ENCODE results near the gene CCDC78.
A peak's percentile ranks its signal among the peaks of the same experiment; 100 is the strongest.

Gene CCDC78

GRCh38 chr16:684961-685696 is 41.1 kb downstream of the CCDC78 start:
- no peak overlapping the region for H3K4me3 ChIP-seq (ENCODE audit: low read length)
- TF ChIP-seq ZNF274 (IDR thresholded peaks at IDR 0.05; ENCODE audit: low read depth, low read length): no peak

- peak within 1 kb of the TSS; percentile 68 for H3K4me3 ChIP-seq (ENCODE audit: low read length)
- no peak for TF ChIP-seq ZNF274 (IDR thresholded peaks at IDR 0.05; ENCODE audit: low read depth, low read length)
Observed at GRCh38 chr16:684071-684794, 42.0 kb downstream of the CCDC78 start, which contains the start of gene JMJD8. JMJD8 (minus strand) TSS chr16:684334; CDS start chr16:684319, 15 bp downstream.

GRCh38 chr16:683396-684070 is 42.7 kb downstream of the CCDC78 start:
- TF ChIP-seq ZNF274 (IDR thresholded peaks at IDR 0.05; ENCODE audit: low read depth, low read length): no peak
- H3K4me3 ChIP-seq (ENCODE audit: low read length): peak overlapping the region; percentile 68

- TF ChIP-seq ZNF274 (IDR thresholded peaks at IDR 0.05; ENCODE audit: low read depth, low read length): no peak
- H3K4me3 ChIP-seq (ENCODE audit: low read length): peak overlapping the region; percentile 68; the same call in 1 of the 2 replicates
Observed at GRCh38 chr16:682493-683395, 43.5 kb downstream of the CCDC78 start.

GRCh38 chr16:681746-682427 is 44.4 kb downstream of the CCDC78 start:
- H3K4me3 ChIP-seq (ENCODE audit: low read length): no peak overlapping the region; the same call in 1 of the 2 replicates
- no peak for TF ChIP-seq ZNF274 (IDR thresholded peaks at IDR 0.05; ENCODE audit: low read depth, low read length)

GRCh38 chr16:680967-681745 is 45.1 kb downstream of the CCDC78 start:
- H3K4me3 ChIP-seq (ENCODE audit: low read length): peak overlapping the region; percentile 95
- TF ChIP-seq ZNF274 (IDR thresholded peaks at IDR 0.05; ENCODE audit: low read depth, low read length): no peak

- TF ChIP-seq ZNF274 (IDR thresholded peaks at IDR 0.05; ENCODE audit: low read depth, low read length): no peak
- peak overlapping the region; percentile 95 for H3K4me3 ChIP-seq (ENCODE audit: low read length)
Observed at GRCh38 chr16:680625-680945, 45.7 kb downstream of the CCDC78 start.

GRCh38 chr16:679814-680624 is 46.2 kb downstream of the CCDC78 start, which contains the start of gene STUB1:
STUB1 (plus strand) TSS chr16:680410; CDS start chr16:680526, 116 bp downstream.
- TF ChIP-seq ZNF274 (IDR thresholded peaks at IDR 0.05; ENCODE audit: low read depth, low read length): no peak
- H3K4me3 ChIP-seq (ENCODE audit: low read length): peak within 1 kb of the TSS; percentile 95

GRCh38 chr16:678858-679813 is 47.1 kb downstream of the CCDC78 start:
- H3K4me3 ChIP-seq (ENCODE audit: low read length): peak overlapping the region; percentile 47; the same call in 1 of the 2 replicates
- no peak for TF ChIP-seq ZNF274 (IDR thresholded peaks at IDR 0.05; ENCODE audit: low read depth, low read length)

- TF ChIP-seq ZNF274 (IDR thresholded peaks at IDR 0.05; ENCODE audit: low read depth, low read length): no peak
- H3K4me3 ChIP-seq (ENCODE audit: low read length): no peak overlapping the region
Observed at GRCh38 chr16:678209-678857, 47.9 kb downstream of the CCDC78 start.
